Measurements from ENCODE around the gene SENP7.
"Not testable (repeated sequence)": the region's sequence is repeated elsewhere in the genome, so short reads cannot be mapped to it uniquely, and the experiment has no call there.

SENP7 gene

GRCh38 chr3:101461451-101461850, 51.6 kb downstream of the SENP7 start:
- ChIA-PET POLR2A (no interaction called here), CTCF (no interaction called here)
- TF ChIP-seq ARNT (IDR thresholded peaks at IDR 0.05) (no peak), SUZ12 (IDR thresholded peaks at IDR 0.05) (no peak), TARDBP (IDR thresholded peaks at IDR 0.05) (no peak), FOXA1 (IDR thresholded peaks at IDR 0.05) (no peak), FOXM1 (IDR thresholded peaks at IDR 0.05; ENCODE audit: borderline replicate concordance) (no peak), FOXK2 (IDR thresholded peaks at IDR 0.05) (no peak), LEF1 (IDR thresholded peaks at IDR 0.05; ENCODE audit: borderline replicate concordance) (no peak)
- no peak for DNase-seq (ENCODE audit: extremely low spot score)

GRCh38 chr3:101458387-101458786, 54.6 kb downstream of the SENP7 start:
- POLR2A ChIA-PET, result no interaction called here
- DNase-seq (ENCODE audit: extremely low spot score), result no peak
- TF ChIP-seq BHLHE40 (IDR thresholded peaks at IDR 0.05; ENCODE audit: borderline replicate concordance) (no peak), SUZ12 (IDR thresholded peaks at IDR 0.05) (no peak), L3MBTL2 (conservative IDR thresholded peaks at IDR 0.05) (no peak), SP1 (IDR thresholded peaks at IDR 0.05) (no peak), FOXM1 (IDR thresholded peaks at IDR 0.05; ENCODE audit: borderline replicate concordance) (no peak), CTBP1 (IDR thresholded peaks at IDR 0.05; ENCODE audit: borderline replicate concordance) (no peak), ARNT (IDR thresholded peaks at IDR 0.05) (no peak), NFRKB (IDR thresholded peaks at IDR 0.05) (no peak), ZNF384 (IDR thresholded peaks at IDR 0.05) (no peak)
- CTCF ChIA-PET, result no interaction called here

- POLR2A ChIA-PET, result no interaction called here
- CTCF ChIA-PET, result no interaction called here
- no peak for TF ChIP-seq PKNOX1 (IDR thresholded peaks at IDR 0.05)
- no peak for TF ChIP-seq TARDBP (IDR thresholded peaks at IDR 0.05)
- TF ChIP-seq LEF1 (IDR thresholded peaks at IDR 0.05; ENCODE audit: borderline replicate concordance), result no peak
- no peak for TF ChIP-seq L3MBTL2 (conservative IDR thresholded peaks at IDR 0.05)
- TF ChIP-seq BHLHE40 (IDR thresholded peaks at IDR 0.05; ENCODE audit: borderline replicate concordance), result no peak
- TF ChIP-seq SUZ12 (IDR thresholded peaks at IDR 0.05), result no peak
- no peak for TF ChIP-seq FOXK2 (IDR thresholded peaks at IDR 0.05)
- DNase-seq (ENCODE audit: extremely low spot score), result no peak
These were observed 58.4 kb downstream of the SENP7 start for GRCh38 chr3:101454629-101455028.

- TF ChIP-seq SP1 (IDR thresholded peaks at IDR 0.05) (no peak), L3MBTL2 (conservative IDR thresholded peaks at IDR 0.05) (no peak), FOXK2 (IDR thresholded peaks at IDR 0.05) (no peak), LEF1 (IDR thresholded peaks at IDR 0.05; ENCODE audit: borderline replicate concordance) (no peak), FOXA1 (IDR thresholded peaks at IDR 0.05) (no peak), FOXM1 (IDR thresholded peaks at IDR 0.05; ENCODE audit: borderline replicate concordance) (no peak), ELF4 (IDR thresholded peaks at IDR 0.05) (no peak), HDGF (IDR thresholded peaks at IDR 0.05; ENCODE audit: borderline replicate concordance) (no peak), BHLHE40 (IDR thresholded peaks at IDR 0.05; ENCODE audit: borderline replicate concordance) (no peak), SUZ12 (IDR thresholded peaks at IDR 0.05) (no peak)
- no peak for DNase-seq (ENCODE audit: extremely low spot score)
- POLR2A ChIA-PET, result no interaction called here
- CTCF ChIA-PET, result no interaction called here
These were observed 59.1 kb downstream of the SENP7 start for GRCh38 chr3:101453961-101454360.

GRCh38 chr3:101438641-101439040, 74.4 kb downstream of the SENP7 start:
- CTCF ChIA-PET; POLR2A ChIA-PET; DNase-seq (ENCODE audit: extremely low spot score): not testable (repeated sequence)

- ChIA-PET POLR2A (no interaction called here), CTCF (no interaction called here)
- no peak for DNase-seq (ENCODE audit: extremely low spot score)
- no peak for TF ChIP-seq FOXM1 (IDR thresholded peaks at IDR 0.05; ENCODE audit: borderline replicate concordance)
- no peak for TF ChIP-seq L3MBTL2 (conservative IDR thresholded peaks at IDR 0.05)
- TF ChIP-seq BHLHE40 (IDR thresholded peaks at IDR 0.05; ENCODE audit: borderline replicate concordance), result no peak
These were observed 79.4 kb downstream of the SENP7 start for GRCh38 chr3:101433652-101434051.

- TF ChIP-seq TARDBP (IDR thresholded peaks at IDR 0.05) (no peak), ELF4 (IDR thresholded peaks at IDR 0.05) (no peak), BHLHE40 (IDR thresholded peaks at IDR 0.05; ENCODE audit: borderline replicate concordance) (no peak), FOXA1 (IDR thresholded peaks at IDR 0.05) (no peak), SP1 (IDR thresholded peaks at IDR 0.05) (no peak), FOXK2 (IDR thresholded peaks at IDR 0.05) (no peak)
- CTCF ChIA-PET, result no interaction called here
- no peak for DNase-seq (ENCODE audit: extremely low spot score)
- POLR2A ChIA-PET, result no interaction called here
These were observed 88.8 kb downstream of the SENP7 start for GRCh38 chr3:101423984-101424888.

- ChIA-PET POLR2A (no interaction called here), CTCF (no interaction called here)
- no peak for TF ChIP-seq L3MBTL2 (conservative IDR thresholded peaks at IDR 0.05)
- no peak for TF ChIP-seq PKNOX1 (IDR thresholded peaks at IDR 0.05)
- DNase-seq (ENCODE audit: extremely low spot score), result no peak
These were observed 94.2 kb downstream of the SENP7 start for GRCh38 chr3:101418851-101419250.

All from HEK293T (cell line).